ENCODE results near the gene ZNF350.

DNA sequence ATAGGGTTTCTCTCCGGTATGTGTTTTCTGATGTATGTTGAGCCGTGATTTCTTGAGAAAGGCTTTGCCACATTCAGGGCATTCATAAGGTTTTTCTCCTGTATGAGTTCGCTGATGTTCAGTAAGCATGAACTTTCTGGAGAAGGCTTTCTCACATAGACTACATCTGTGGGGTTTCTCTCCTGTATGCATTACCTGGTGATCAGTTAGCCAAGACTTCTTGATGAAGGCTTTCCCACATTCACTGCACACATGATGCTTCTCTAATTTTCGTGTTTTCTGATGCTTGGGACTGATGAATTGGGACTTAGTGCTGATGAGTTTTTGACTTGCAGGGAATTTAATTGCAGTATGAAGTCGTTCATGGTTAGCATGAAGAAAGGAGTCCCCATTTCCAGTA is 21.1 kb downstream of the ZNF350 start:
- TF ChIP-seq, protein P1, sequence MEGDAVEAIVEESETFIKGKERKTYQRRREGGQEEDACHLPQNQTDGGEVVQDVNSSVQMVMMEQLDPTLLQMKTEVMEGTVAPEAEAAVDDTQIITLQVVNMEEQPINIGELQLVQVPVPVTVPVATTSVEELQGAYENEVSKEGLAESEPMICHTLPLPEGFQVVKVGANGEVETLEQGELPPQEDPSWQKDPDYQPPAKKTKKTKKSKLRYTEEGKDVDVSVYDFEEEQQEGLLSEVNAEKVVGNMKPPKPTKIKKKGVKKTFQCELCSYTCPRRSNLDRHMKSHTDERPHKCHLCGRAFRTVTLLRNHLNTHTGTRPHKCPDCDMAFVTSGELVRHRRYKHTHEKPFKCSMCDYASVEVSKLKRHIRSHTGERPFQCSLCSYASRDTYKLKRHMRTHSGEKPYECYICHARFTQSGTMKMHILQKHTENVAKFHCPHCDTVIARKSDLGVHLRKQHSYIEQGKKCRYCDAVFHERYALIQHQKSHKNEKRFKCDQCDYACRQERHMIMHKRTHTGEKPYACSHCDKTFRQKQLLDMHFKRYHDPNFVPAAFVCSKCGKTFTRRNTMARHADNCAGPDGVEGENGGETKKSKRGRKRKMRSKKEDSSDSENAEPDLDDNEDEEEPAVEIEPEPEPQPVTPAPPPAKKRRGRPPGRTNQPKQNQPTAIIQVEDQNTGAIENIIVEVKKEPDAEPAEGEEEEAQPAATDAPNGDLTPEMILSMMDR (IDR thresholded peaks at IDR 0.05): no peak
- no peak for TF ChIP-seq ZFX (IDR thresholded peaks at IDR 0.05; ENCODE audit: borderline replicate concordance)

Data from 22Rv1 (cell line).